ENCODE measurements around the gene DLG2.
"Not testable (repeated sequence)": the region's sequence is repeated elsewhere in the genome, so short reads cannot be mapped to it uniquely, and the experiment has no call there.

Gene DLG2

DNA sequence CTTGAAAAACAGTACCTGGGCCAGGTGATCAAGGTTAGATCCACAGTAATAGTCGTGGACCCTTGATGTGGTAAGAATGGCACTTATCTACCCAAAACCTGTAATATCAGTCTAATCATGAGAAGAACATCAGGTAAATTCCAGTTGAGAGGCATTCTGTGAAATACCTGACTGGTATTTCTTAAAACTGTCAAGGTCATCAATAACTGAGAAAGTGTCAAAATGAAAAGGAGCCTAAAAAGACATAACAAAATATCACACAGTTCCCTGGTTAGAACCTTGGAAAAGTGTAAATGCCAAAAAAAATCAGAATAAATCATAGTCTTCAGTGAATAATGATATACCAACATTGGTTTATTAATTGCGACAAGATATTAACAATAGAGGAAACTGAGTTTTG lies 2185.5 kb downstream of the DLG2 start:
- no peak for DNase-seq (ENCODE audit: low spot score)

DNA sequence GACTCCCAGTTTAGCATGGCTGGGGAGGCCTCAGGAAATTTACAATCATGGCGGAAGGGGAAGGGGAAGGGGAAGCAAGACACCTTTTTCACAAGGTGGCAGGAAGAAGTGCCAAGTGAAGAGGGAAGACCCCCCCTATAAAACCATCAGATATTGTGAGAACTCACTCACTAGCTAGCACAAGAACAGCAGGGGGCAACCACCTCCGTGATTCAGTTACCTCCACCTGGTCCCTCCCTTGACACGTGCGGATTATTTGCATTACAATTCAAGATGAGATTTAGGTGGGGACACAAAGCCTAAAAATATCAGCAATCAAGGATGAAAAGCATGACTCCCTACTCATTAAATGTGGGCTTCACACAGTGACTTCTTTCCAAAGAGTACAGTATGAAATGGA lies 2186.0 kb downstream of the DLG2 start:
- TF ChIP-seq, protein P1, sequence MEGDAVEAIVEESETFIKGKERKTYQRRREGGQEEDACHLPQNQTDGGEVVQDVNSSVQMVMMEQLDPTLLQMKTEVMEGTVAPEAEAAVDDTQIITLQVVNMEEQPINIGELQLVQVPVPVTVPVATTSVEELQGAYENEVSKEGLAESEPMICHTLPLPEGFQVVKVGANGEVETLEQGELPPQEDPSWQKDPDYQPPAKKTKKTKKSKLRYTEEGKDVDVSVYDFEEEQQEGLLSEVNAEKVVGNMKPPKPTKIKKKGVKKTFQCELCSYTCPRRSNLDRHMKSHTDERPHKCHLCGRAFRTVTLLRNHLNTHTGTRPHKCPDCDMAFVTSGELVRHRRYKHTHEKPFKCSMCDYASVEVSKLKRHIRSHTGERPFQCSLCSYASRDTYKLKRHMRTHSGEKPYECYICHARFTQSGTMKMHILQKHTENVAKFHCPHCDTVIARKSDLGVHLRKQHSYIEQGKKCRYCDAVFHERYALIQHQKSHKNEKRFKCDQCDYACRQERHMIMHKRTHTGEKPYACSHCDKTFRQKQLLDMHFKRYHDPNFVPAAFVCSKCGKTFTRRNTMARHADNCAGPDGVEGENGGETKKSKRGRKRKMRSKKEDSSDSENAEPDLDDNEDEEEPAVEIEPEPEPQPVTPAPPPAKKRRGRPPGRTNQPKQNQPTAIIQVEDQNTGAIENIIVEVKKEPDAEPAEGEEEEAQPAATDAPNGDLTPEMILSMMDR (IDR thresholded peaks at IDR 0.05; ENCODE audit: borderline replicate concordance, control extremely low read depth, extremely low read depth, insufficient read depth, missing control alignments): no peak
- in situ Hi-C loops (cut with MboI; ENCODE audit: low sequenced_read_pairs, unreplicated experiment): no loop called here
- no peak for DNase-seq (ENCODE audit: low spot score)

More for the DNA sequence above, 2185.5 kb downstream of the DLG2 start:
- in situ Hi-C loops (cut with MboI; ENCODE audit: low sequenced_read_pairs, unreplicated experiment): no loop called here
- TF ChIP-seq, protein P1 (IDR thresholded peaks at IDR 0.05; ENCODE audit: borderline replicate concordance, control extremely low read depth, extremely low read depth, insufficient read depth, missing control alignments): no peak

DNA sequence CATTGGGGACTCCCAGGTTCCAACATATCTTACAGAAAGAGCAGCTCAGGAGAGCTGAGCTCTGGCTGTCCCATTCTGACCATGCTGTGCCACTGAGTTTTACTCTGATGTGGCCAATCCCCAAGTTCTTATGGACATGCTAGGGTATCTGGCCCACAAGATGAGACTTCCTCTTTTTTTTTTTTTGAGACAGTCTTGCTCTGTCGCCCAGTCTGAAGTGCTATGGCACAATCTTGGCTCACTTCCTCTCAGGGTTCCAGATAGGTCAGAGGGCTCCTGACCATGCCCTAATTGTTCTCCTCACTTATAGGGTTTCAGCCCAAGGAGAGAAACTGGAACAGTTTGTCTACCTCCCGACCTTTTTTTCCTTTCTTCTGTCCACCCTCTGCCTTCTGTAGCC lies 2188.7 kb downstream of the DLG2 start:
- no peak for DNase-seq (ENCODE audit: low spot score)
- in situ Hi-C loops (cut with MboI; ENCODE audit: low sequenced_read_pairs, unreplicated experiment): no loop called here
- TF ChIP-seq, protein P1 (IDR thresholded peaks at IDR 0.05; ENCODE audit: borderline replicate concordance, control extremely low read depth, extremely low read depth, insufficient read depth, missing control alignments): no peak

DNA sequence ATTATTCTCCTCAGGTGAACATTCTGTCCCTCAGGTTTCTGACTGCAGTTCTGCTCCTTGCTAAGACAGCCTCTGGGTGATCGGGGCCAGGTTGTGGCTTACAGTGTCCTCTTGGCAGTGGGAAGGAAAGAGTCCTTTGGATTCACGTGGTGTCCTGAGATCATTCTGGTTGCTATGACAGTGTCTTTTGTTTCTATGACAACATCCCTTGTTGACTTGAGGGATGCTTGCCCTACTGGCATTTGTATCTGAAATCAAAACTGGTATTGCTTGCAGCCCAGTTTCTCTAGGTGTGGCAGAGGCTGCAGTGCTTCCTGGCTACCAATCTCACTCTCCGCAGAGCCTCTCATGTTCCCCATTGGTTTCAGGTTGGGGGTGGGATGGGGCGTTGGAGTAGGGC lies 2189.2 kb downstream of the DLG2 start:
- TF ChIP-seq, protein P1 (IDR thresholded peaks at IDR 0.05; ENCODE audit: borderline replicate concordance, control extremely low read depth, extremely low read depth, insufficient read depth, missing control alignments): no peak
- no peak for DNase-seq (ENCODE audit: low spot score)
- in situ Hi-C loops (cut with MboI; ENCODE audit: low sequenced_read_pairs, unreplicated experiment): no loop called here

DNA sequence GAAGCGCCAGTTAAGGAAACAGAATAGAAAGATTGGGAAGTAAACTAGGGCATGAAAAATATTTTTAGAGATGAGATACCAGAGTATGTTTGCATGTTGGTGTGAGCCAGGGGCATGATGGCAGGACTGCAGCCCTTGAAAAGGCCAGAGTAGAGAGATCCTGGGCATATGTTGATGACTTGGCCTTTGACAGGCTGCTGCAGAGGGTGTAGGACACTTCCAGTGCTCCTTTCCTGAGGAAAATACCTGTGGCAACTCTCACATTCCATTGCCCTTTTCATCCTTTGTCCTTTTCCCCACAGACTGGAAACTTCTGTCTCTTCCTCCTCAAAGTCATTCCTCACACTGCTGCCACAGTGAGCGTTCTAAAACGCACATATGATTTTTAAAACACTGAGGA lies 2190.3 kb downstream of the DLG2 start:
- in situ Hi-C loops (cut with MboI; ENCODE audit: low sequenced_read_pairs, unreplicated experiment): no loop called here
- TF ChIP-seq, protein P1 (IDR thresholded peaks at IDR 0.05; ENCODE audit: borderline replicate concordance, control extremely low read depth, extremely low read depth, insufficient read depth, missing control alignments): no peak
- DNase-seq (ENCODE audit: low spot score): no peak

DNA sequence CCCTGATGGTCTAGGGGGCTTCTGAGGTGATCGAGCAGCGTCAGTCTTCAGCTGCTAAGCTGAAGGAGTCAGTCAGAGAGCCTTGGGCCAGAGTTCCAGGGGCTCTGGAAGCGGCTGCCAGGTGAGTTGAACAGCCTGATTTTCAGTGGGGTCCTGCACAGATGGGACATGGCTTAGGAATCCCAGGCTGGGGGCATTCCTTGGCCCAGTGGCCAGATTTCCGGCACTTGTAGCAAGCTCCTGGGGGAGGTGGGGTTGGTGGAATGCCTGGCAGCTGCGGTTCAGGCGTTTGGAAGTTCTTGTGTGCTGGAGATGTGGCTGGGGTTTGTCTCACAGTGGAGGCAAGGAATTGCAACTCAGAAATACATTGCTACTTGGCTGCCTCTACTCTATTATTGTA lies 2192.3 kb downstream of the DLG2 start:
- in situ Hi-C loops (cut with MboI; ENCODE audit: low sequenced_read_pairs, unreplicated experiment); DNase-seq (ENCODE audit: low spot score): not testable (repeated sequence)

DNA sequence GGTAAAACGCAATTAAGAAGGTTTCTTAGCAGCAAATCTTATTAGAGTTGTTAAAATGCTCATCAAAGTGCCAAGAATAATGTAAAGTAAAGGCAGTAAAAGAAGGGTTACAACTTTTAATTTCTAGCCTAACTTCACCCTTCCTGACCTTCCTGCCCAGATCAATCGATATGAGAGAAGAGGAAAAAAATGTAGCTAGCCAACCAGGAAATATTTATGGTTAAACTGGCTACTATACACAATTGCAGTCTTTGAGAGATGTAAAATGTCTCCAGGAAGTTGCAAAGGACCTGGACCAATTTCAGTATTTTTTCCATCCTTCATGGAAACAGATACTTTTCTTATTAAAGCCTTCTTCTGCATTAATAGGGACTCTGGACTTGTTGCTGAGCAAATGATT lies 2199.2 kb downstream of the DLG2 start:
- TF ChIP-seq, protein P1 (IDR thresholded peaks at IDR 0.05; ENCODE audit: borderline replicate concordance, control extremely low read depth, extremely low read depth, insufficient read depth, missing control alignments): no peak
- in situ Hi-C loops (cut with MboI; ENCODE audit: low sequenced_read_pairs, unreplicated experiment): no loop called here

More for the DNA sequence above, 2199.2 kb downstream of the DLG2 start:
- DNase-seq (ENCODE audit: low spot score): no peak
